ENCODE data around the gene TUBA1C.
A peak's percentile ranks its signal among the peaks of the same experiment; 100 is the strongest.
"Not testable (repeated sequence)": the region's sequence is repeated elsewhere in the genome, so short reads cannot be mapped to it uniquely, and the experiment has no call there.

Gene TUBA1C

GRCh38 chr12:49255857-49256637 lies 8.8 kb upstream of the TUBA1C start:
- DNase-seq (ENCODE audit: low read depth), result no peak

GRCh38 chr12:49257508-49258184 lies 7.2 kb upstream of the TUBA1C start:
- not testable (repeated sequence) for DNase-seq (ENCODE audit: low read depth)

GRCh38 chr12:49259452-49259851 lies 5.4 kb upstream of the TUBA1C start:
- DNase-seq (ENCODE audit: low read depth), result no peak

DNA sequence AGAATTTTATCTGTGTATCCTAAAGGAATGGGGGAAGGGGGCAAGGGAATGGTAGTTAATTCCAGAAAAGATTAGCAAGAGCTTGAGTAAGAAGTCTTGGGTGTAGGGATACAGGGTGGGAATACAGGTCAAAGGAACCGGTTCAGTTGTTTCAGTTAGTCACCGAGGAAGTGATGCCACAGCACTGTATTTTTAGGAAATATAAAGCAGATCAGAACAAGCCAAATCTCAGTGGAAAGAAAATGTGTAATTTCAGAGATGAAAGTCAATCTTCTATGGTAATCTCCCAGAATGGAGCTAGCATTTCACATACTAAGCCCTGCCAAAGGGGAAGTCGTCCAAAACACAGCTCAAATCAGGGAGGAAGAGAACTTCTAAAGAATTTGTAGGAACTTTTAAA lies 4.7 kb upstream of the TUBA1C start:
- no peak for DNase-seq (ENCODE audit: low read depth)

GRCh38 chr12:49260571-49261363 lies 4.1 kb upstream of the TUBA1C start:
- no peak for DNase-seq (ENCODE audit: low read depth)

- no peak for DNase-seq (ENCODE audit: low read depth)
These were observed 3.2 kb upstream of the TUBA1C start for GRCh38 chr12:49261721-49262120.

GRCh38 chr12:49263400-49263763 lies 1.5 kb upstream of the TUBA1C start:
- no peak for DNase-seq (ENCODE audit: low read depth)

DNA sequence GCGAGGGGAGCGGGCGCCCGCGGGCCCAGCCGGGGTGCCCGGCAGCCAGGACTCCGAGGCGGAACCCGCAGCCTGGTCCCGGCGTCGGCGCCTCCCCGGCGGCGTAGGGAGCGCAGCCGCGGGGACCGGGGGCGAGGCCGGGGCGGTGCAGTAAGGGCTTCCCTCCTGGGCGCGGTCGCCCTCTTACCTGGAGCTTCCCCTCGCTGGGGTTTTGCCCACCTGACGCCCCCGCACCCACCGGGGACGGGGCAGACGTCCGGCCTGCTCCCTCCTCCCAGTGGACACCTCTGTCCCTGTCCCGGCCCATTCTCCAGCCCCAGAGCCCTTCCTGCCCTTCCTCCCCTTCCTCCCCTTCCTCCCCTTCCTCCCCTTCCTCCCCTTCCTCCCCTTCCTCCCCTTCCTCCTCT lies 413 bp upstream of the TUBA1C start:
- peak; percentile 16 for DNase-seq (ENCODE audit: low read depth)

DNA sequence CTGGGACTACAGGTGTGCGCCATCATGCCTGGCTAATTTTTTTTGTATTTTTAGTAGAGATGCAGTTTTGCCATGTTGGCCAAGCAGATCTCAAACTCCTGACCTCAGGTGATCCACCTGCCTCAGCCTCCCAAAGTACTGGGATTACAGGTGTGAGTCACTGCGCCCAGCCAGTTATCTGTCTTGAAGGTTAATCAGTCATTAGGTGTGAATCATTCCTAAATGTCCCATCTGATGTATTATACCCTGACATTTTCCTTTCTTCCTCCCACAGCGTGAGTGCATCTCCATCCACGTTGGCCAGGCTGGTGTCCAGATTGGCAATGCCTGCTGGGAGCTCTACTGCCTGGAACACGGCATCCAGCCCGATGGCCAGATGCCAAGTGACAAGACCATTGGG lies 4.3 kb downstream of the TUBA1C start:
- DNase-seq (ENCODE audit: low read depth), result not testable (repeated sequence)

DNA sequence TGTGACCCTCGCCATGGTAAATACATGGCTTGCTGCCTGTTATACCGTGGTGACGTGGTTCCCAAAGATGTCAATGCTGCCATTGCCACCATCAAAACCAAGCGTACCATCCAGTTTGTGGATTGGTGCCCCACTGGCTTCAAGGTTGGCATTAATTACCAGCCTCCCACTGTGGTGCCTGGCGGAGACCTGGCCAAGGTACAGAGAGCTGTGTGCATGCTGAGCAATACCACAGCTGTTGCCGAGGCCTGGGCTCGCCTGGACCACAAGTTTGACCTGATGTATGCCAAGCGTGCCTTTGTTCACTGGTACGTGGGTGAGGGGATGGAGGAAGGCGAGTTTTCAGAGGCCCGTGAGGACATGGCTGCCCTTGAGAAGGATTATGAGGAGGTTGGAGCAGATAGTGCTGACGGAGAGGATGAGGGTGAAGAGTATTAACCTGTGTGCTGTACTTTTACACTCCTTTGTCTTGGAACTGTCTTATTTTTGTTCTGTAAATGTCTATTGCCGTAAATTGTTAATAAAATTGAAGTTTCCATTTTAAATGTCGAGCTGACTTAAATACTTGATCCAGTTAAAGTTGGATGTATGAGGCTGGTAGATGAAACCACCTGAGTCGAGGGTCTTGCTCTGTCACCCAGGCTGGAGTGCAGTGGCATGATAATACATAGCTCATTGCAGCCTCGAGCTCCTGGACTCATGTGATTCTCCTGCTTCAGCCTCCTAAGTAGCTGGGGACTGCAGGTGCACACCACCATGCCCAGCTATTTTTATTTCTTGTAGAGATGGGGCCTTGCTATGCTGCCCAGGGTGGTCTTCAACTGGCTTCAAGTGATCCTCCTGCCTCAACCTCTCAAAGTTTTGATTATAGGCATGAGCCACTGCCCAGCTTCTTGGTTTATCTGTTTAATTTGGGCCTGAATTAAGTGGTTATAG lies 8.2 kb downstream of the TUBA1C start:
- DNase-seq (ENCODE audit: low read depth), result no peak

DNA sequence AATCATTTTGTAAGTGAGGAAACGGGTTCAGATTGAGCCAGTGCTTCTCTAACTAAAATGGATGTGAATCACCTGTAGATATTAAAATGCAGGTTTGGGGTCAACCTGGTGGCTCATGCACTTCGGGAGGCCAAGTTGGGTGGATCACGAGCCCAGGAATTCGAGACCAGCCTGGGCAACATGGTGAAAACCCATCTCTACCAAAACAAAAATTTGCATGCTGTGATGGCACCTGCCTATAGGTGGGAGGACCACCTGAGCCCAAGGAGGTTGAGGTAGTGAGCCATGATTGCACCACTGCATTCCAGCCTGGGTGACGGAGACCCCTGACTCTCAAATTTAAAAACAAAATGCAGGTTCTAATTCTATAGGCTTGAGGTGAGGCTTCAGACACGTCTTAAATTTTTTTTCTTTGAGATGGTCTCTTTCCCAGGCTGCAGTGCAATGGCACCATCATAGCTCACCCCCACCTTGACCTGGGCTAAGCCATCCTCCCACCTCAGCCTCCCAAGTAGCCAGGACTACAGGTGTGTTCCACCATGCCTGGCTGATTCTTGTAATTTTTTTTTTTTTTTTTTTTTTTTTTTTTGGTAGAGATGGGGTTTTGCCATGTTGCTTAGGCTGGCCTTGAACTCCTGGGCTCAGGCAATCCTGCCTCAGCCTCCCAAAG lies 9.0 kb downstream of the TUBA1C start:
- no peak for DNase-seq (ENCODE audit: low read depth)

- DNase-seq (ENCODE audit: low read depth), result no peak
These were observed 9.7 kb downstream of the TUBA1C start for GRCh38 chr12:49274396-49275069.

- no peak for DNase-seq (ENCODE audit: low read depth)
These were observed 11.7 kb downstream of the TUBA1C start for GRCh38 chr12:49276304-49277290.

DNA sequence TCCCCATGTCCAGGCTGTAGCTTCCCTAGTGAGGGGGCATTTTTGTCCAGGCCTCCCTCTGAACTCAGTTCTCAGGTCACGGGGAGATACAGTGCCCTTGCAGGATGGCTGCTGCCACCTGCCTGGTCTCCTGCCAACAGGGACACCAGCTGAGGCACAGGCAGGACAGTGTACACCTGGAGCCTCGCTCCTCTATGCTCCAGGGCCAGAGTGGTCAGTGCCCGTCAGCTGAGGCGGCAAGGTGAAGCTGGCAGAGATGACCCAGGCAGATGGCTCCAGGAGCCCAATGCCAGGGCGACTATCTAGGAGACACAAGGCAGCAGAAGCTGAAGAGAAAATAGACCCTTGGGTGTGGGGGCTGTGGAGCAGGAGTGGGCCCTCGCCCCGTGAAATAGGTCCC lies 12.6 kb downstream of the TUBA1C start:
- DNase-seq (ENCODE audit: low read depth), result no peak

DNA sequence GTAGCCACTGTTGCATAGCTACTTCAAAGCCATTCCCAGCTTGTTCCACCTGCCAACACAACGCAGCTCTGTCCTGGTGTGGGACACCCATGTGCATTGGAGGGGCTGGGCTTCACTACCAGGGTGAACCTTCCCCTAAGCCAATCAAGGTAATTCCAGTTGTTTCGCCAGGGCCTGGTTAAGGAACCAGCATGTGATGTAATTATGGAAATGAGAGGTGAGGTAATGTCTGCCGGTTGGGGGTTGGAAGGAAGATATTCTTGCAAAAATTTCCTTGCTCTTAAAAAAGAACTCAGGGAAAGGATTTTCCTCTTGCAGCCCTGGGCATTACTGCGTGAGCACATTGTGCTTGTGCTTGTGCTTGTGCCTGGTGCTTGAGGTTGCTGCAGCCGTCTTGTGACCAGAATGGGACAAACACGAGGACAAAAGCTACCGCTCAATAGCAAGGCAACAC lies 14.9 kb downstream of the TUBA1C start:
- no peak for DNase-seq (ENCODE audit: low read depth)

- not testable (repeated sequence) for DNase-seq (ENCODE audit: low read depth)
These were observed 15.7 kb downstream of the TUBA1C start for GRCh38 chr12:49280545-49280944.

DNA sequence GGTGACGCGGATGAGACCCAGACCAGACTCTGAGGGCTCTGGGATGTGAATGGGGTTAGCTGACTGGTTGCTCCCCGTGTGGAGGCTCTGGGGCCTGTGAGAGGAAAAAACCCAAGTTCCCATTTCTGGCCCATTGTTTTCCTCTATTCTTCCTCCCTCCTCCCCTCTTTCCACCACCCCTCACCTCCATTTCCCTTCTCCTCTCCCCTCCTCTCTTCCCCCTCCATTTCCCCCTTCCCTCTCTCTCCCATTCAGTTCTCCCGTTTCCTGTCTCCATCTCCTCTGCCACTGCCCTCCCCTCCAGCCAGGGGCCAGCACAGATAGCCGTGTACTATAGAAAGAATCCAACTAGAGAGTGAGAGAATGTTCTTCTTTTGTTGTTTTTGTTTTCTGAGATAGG lies 17.4 kb downstream of the TUBA1C start:
- no peak for DNase-seq (ENCODE audit: low read depth)

DNA sequence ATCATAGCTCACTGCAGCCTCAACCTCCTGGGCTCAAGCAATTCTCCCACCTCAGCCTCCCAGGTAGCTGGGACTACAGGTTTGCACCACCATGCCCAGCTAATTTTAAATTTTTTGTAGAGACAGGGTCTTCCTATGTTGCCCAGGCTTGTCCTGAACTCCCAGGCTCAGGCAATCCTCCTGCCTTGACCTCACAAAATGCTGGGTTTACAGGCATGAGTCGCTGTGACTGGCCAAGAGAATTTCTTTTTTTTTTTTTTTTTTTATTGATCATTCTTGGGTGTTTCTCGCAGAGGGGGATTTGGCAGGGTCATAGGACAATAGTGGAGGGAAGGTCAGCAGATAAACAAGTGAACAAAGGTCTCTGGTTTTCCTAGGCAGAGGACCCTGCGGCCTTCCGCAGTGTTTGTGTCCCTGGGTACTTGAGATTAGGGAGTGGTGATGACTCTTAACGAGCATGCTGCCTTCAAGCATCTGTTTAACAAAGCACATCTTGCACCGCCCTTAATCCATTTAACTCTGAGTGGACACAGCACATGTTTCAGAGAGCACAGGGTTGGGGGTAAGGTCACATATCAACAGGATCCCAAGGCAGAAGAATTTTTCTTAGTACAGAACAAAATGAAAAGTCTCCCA lies 18.0 kb downstream of the TUBA1C start:
- DNase-seq (ENCODE audit: low read depth), result not testable (repeated sequence)

Measured in activated T-cell treated with anti-CD3 and anti-CD28 coated beads for 1 hour (primary cell).